ENCODE measurements around the gene SLC22A17.
"Not testable (repeated sequence)": the region's sequence is repeated elsewhere in the genome, so short reads cannot be mapped to it uniquely, and the experiment has no call there.

SLC22A17 gene

DNA sequence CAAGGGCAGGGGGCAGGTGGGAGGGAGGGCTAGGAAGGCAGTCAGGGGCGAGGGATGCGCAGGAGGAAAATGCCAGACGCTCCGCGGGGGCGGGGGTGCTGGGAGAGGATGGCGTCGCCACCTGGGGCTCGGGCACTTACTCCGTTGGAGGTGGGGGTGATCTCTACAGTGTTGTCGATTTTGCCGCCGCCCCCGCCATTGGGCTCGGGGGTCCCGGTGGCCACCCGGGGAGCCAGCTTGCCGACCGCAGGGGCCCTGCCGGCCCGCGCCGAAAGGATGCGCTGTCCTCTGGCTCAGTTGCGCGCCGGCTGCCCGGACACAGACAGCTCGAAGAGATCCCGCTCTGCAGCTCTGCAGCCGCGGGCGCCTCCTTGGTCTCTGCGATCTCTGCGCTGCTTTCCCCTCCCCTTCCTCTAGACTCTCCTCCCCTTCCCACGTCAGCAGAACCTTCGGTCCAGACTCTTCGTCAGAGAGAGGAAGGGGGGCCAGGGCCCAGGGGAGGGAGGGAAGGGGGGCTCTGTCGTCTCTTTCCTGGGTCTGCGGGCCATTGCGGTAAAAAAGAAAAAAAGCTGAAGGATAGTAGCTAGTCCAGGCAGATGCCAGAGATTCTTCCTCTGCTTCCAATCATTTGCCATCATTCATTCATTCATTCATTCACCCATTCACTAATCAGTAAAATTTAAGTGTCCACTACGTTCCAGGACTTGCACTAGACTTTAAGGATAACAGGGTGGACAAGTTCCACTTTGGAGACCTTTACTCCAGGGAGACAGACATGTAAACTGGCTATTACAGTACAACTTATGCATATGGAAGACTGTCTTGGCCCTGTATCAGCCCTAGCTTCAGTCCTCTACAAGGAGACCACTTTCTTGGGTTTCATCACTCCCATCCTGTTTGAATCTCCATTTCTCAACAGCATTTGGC is at the start of gene SLC22A17:
Gene SLC22A17 (minus strand): TSS at position 382 of the 927 bp plus-strand sequence.
- peak; percentile 20 for TF ChIP-seq CTCF (conservative IDR thresholded peaks at IDR 0.05; ENCODE audit: control insufficient read depth, insufficient read depth, low read depth, low read length)
- peak; percentile 85 for DNase-seq (ENCODE audit: low read depth)
- peak within 1 kb of the TSS; percentile 61 for H3K4me3 ChIP-seq (ENCODE audit: control insufficient read depth, low read depth, low read length)

- no peak for DNase-seq (ENCODE audit: low read depth)
- no peak overlapping the region for H3K4me3 ChIP-seq (ENCODE audit: control insufficient read depth, low read depth, low read length)
- no peak for TF ChIP-seq CTCF (conservative IDR thresholded peaks at IDR 0.05; ENCODE audit: control insufficient read depth, insufficient read depth, low read depth, low read length)
Measured at GRCh38 chr14:23401291-23401690, 48.6 kb upstream of the SLC22A17 start.

DNA sequence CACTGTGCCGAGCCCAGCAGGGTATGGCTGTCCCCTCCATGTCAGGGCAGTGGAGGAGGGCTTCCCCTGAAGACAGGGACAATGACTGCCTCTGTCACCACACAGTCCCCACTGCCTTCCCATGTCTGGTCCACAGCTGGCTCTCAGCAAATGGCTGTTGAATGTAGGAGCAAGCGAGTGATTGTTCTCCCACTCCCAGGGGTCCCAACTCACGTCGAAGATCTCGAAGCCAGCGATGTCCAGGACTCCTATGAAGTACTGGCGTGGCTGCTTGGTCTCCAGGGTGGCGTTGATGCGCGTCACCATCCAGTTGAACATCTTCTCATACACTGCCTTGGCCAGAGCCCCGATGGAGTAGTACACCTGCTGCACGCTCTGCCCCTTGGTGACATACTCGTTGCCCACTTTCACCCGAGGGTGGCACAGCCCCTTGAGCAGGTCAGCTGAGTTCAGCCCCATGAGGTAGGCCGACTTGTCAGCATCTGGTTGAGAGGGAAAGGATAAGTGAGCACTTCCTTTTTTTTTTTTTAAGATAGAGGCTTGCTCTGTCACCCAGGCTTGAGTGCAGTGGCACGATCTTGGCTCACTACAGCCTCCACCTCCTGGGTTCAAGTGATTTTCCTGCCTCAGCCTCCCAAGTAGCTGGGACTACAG is 47.9 kb upstream of the SLC22A17 start:
- not testable (repeated sequence) for DNase-seq (ENCODE audit: low read depth); H3K4me3 ChIP-seq (ENCODE audit: control insufficient read depth, low read depth, low read length)

DNA sequence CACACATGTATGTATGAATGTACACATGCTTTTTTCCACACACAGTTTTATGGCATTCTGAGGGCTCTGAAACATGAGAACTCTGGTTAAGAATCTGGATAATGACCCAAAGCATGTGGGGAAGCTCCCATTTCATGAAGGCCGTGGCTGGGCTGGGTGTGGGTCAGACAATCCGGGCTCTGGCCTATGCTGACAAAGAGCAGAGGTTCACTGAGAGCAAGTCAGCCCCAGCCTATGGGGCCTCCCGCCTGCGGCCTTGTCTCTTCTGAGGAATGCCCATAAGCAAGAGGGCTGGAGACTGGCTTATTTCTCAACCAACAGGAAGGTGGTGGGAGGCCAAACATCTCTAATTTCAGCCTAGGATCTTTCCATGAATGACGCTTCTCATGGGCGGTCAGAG is 46.9 kb upstream of the SLC22A17 start:
- H3K4me3 ChIP-seq (ENCODE audit: control insufficient read depth, low read depth, low read length) = no peak overlapping the region
- no peak for DNase-seq (ENCODE audit: low read depth)
- no peak for TF ChIP-seq CTCF (conservative IDR thresholded peaks at IDR 0.05; ENCODE audit: control insufficient read depth, insufficient read depth, low read depth, low read length)

GRCh38 chr14:23399136-23399535 is 46.4 kb upstream of the SLC22A17 start:
- H3K4me3 ChIP-seq (ENCODE audit: control insufficient read depth, low read depth, low read length) = no peak overlapping the region
- TF ChIP-seq CTCF (conservative IDR thresholded peaks at IDR 0.05; ENCODE audit: control insufficient read depth, insufficient read depth, low read depth, low read length) = no peak
- DNase-seq (ENCODE audit: low read depth) = no peak

GRCh38 chr14:23398348-23398747 is 45.7 kb upstream of the SLC22A17 start:
- no peak for TF ChIP-seq CTCF (conservative IDR thresholded peaks at IDR 0.05; ENCODE audit: control insufficient read depth, insufficient read depth, low read depth, low read length)
- DNase-seq (ENCODE audit: low read depth) = no peak
- H3K4me3 ChIP-seq (ENCODE audit: control insufficient read depth, low read depth, low read length) = no peak overlapping the region

GRCh38 chr14:23396781-23397407 is 44.2 kb upstream of the SLC22A17 start:
- TF ChIP-seq CTCF (conservative IDR thresholded peaks at IDR 0.05; ENCODE audit: control insufficient read depth, insufficient read depth, low read depth, low read length) = no peak
- DNase-seq (ENCODE audit: low read depth) = no peak
- no peak overlapping the region for H3K4me3 ChIP-seq (ENCODE audit: control insufficient read depth, low read depth, low read length)
